Kidney (tissue), 14 donors: ENCODE data around the gene PRPF4. TPM values are rescaled to one million over a fixed set of nuclear protein-coding genes. Genes with fewer than 3 reads are reported as not detected.

Experiments
- DNase-seq, 5 donors: peaks; one replicate each; pipeline ENCODE4 v3.0.0-alpha.2; 2013 to 2020
- FAIRE-seq: peaks from 2 replicates; lab custom pipeline; 2012; peaks lifted over from hg19 to GRCh38; lab: Jason Lieb, UNC
- H3K27ac ChIP-seq, 2 donors: one replicate each; pipeline ENCODE4 v1.7.0; 2013; ENCODE audit warnings: low read depth in 2 of 2, low read length in 2 of 2, inconsistent platforms in 1 of 2
- H3K27me3 ChIP-seq: one replicate; pipeline ENCODE4 v1.7.1; 2013; ENCODE audit warnings: low read length, inconsistent platforms; ENCODE audit not compliant: control insufficient read depth, insufficient read depth
- H3K36me3 ChIP-seq, 3 donors: one replicate each; pipeline versions ENCODE4 v1.7.0 to v1.7.1; 2013; ENCODE audit warnings: low read length in 3 of 3, control low read depth in 1 of 3, inconsistent platforms in 1 of 3; ENCODE audit not compliant: insufficient read depth in 3 of 3, control insufficient read depth in 2 of 3
- H3K4me1 ChIP-seq, 3 donors: one replicate each; pipeline versions ENCODE4 v1.7.0 to v1.7.1; 2013; ENCODE audit warnings: low read length in 3 of 3, inconsistent platforms in 1 of 3, low read depth in 1 of 3; ENCODE audit not compliant: control insufficient read depth in 2 of 3, insufficient read depth in 2 of 3
- H3K4me3 ChIP-seq, 3 donors: one replicate each; pipeline versions ENCODE4 v1.7.0 to v1.8.1; 2013; ENCODE audit warnings: low read length in 3 of 3, control low read depth in 1 of 3, inconsistent platforms in 1 of 3
- H3K9ac ChIP-seq, 3 donors: one replicate each; pipeline versions ENCODE4 v1.7.0 to v1.7.1; 2013; ENCODE audit warnings: low read length in 3 of 3, control low read depth in 1 of 3, inconsistent platforms in 1 of 3
- H3K9me3 ChIP-seq, 3 donors: one replicate each; pipeline versions ENCODE4 v1.7.0 to v1.7.1; 2013; ENCODE audit warnings: low read length in 3 of 3, control low read depth in 1 of 3, inconsistent platforms in 1 of 3; ENCODE audit not compliant: control insufficient read depth in 2 of 3, insufficient read depth in 1 of 3
- intact Hi-C: fragments of 100-400 bp; cut with DNase I; formaldehyde crosslinking; loops from one replicate; pipeline ENCODE4 v1.11.1; 2022
- polyA plus RNA-seq: library from polyadenylated mRNA; stranded (reverse); fragments of 350-450 nt; fragmentation: Illumina TruSeq; extraction: RNeasy Lipid Tissue Mini Kit (QIAGEN cat#74804); gene quantifications from one replicate; pipeline ENCODE4 v1.2.3, GENCODE V29; 2014; ENCODE audit warnings: low read depth, low replicate concordance; ENCODE audit not compliant: insufficient read depth
- total RNA-seq: library from RNA; stranded (reverse); fragmentation: NEBNext Ultra II Directional; extraction: Animal tissue kit (Norgen Biotek cat#: 25700); gene quantifications from one replicate; pipeline ENCODE4 v1.2.1, GENCODE V29; 2021
- TF ChIP-seq, protein P1 (sequence below): IDR thresholded peaks from 3 replicates; pipeline ENCODE4 v1.5.1; 2012; ENCODE audit warnings: mild to moderate bottlenecking, moderate library complexity, borderline replicate concordance; ENCODE audit not compliant: insufficient read depth; ENCODE audit errors: extremely low read depth
- donor health status: control.
- donor health status: control.
- donor health status: control.
- donor health status: control.
- donor health status: control.
- donor health status: DM: yes; HTN: yes; CAD: no.
- donor health status: Normal renal cell carcinoma (clear cell type).

PRPF4 gene
- total and polyA plus RNA-seq, 2 donors from 2014 or later: 12.8 to 20.0 TPM

- no peaks in the 10 kb centered on the region for H3K27me3 ChIP-seq
- FAIRE-seq (no peak), DNase-seq (no peak)
- no peaks in the 10 kb centered on the region for H3K4me1 ChIP-seq
- H3K36me3 ChIP-seq: no peaks in the 10 kb centered on the region
- no peak overlapping the region for H3K4me3 ChIP-seq
- TF ChIP-seq, protein P1, sequence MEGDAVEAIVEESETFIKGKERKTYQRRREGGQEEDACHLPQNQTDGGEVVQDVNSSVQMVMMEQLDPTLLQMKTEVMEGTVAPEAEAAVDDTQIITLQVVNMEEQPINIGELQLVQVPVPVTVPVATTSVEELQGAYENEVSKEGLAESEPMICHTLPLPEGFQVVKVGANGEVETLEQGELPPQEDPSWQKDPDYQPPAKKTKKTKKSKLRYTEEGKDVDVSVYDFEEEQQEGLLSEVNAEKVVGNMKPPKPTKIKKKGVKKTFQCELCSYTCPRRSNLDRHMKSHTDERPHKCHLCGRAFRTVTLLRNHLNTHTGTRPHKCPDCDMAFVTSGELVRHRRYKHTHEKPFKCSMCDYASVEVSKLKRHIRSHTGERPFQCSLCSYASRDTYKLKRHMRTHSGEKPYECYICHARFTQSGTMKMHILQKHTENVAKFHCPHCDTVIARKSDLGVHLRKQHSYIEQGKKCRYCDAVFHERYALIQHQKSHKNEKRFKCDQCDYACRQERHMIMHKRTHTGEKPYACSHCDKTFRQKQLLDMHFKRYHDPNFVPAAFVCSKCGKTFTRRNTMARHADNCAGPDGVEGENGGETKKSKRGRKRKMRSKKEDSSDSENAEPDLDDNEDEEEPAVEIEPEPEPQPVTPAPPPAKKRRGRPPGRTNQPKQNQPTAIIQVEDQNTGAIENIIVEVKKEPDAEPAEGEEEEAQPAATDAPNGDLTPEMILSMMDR: no peak
- no peak overlapping the region for H3K27ac ChIP-seq
- no peak overlapping the region for H3K9ac ChIP-seq
- intact Hi-C loops: no loop called here
- no peaks in the 10 kb centered on the region for H3K9me3 ChIP-seq
Measured at GRCh38 chr9:113238859-113239232, 36.6 kb upstream of the PRPF4 start.

DNA sequence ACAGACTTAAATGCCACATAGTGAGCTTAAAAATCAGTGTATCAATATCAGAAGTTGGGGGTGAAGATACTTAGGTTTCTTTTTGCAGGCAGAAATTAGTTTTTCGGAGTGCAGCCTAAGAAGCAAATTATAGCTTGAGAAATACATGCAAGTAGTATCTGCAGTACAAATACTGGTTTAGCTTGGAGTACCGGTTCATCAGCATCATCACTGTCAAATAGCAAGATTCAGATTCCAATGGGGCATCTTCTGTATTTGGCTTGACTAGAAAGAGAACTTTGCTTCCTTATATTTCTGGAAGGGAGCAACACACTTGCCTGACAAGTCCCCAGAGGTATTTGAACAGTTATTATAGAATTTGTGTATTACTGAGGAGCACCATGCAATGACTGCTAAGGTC is 34.3 kb upstream of the PRPF4 start:
- no peak for DNase-seq
- Histone ChIP-seq H3K4me3 (no peak overlapping the region), H3K9me3 (no peaks in the 10 kb centered on the region), H3K27me3 (no peaks in the 10 kb centered on the region), H3K27ac (no peak overlapping the region), H3K9ac (no peak overlapping the region), H3K36me3 (no peaks in the 10 kb centered on the region), H3K4me1 (no peaks in the 10 kb centered on the region)
- no peak for FAIRE-seq
- TF ChIP-seq, protein P1: no peak
- intact Hi-C loops: no loop called here

DNA sequence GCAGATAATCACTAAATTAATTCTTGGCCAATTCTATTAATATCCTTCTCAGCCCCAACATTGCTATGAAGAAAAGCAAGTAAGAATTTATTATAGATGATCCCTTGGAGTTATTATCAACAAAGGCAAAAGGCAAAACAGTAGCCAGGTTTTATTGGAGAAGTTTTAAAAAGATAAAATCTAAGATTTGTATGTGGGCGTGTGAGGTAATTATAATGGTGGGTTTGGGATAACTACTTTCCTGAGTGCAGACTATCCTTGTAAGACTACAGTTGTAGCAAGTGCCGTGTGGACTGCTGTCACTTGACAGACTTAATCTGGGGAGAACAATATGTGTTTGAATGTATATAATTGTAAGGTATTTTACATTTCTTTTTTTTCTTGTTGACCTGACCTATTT is 30.9 kb upstream of the PRPF4 start:
- DNase-seq (no peak), FAIRE-seq (no peak)
- H3K4me1 ChIP-seq: no peaks in the 10 kb centered on the region
- H3K36me3 ChIP-seq: no peaks in the 10 kb centered on the region
- H3K9ac ChIP-seq: no peak overlapping the region
- H3K27ac ChIP-seq: no peak overlapping the region
- intact Hi-C loops: no loop called here
- TF ChIP-seq, protein P1: no peak
- H3K4me3 ChIP-seq: no peak overlapping the region
- no peaks in the 10 kb centered on the region for H3K27me3 ChIP-seq
- H3K9me3 ChIP-seq: no peaks in the 10 kb centered on the region

GRCh38 chr9:113245894-113246293 is 29.6 kb upstream of the PRPF4 start:
- intact Hi-C loops: no loop called here
- Histone ChIP-seq H3K9me3 (no peaks in the 10 kb centered on the region), H3K27ac (no peak overlapping the region), H3K36me3 (no peaks in the 10 kb centered on the region), H3K9ac (no peak overlapping the region), H3K4me3 (no peak overlapping the region), H3K4me1 (no peaks in the 10 kb centered on the region), H3K27me3 (no peaks in the 10 kb centered on the region)
- no peak for FAIRE-seq
- TF ChIP-seq, protein P1: no peak
- no peak for DNase-seq
